ENCODE measurements around the gene ZCCHC17.

ZCCHC17 gene

GRCh38 chr1:31390071-31390470 is 93.2 kb downstream of the ZCCHC17 start:
- no peak for TF ChIP-seq CTCF (IDR thresholded peaks at IDR 0.05; ENCODE audit: unreplicated experiment in 3 of 3)
- Mint-ChIP-seq H3K27me3 (ENCODE audit: low read depth) (peaks cover 9% of the 10 kb centered on the region), H3K9me3 (no peaks in the 10 kb centered on the region), H3K27ac (no peak overlapping the region), H3K4me3 (no peak overlapping the region), H3K36me3 (ENCODE audit: low read depth) (no peaks in the 10 kb centered on the region), H3K4me1 (no peaks in the 10 kb centered on the region)

- Mint-ChIP-seq H3K27me3 (ENCODE audit: low read depth) (peaks cover 16% of the 10 kb centered on the region), H3K4me1 (no peaks in the 10 kb centered on the region), H3K4me3 (no peak overlapping the region), H3K27ac (no peak overlapping the region), H3K36me3 (ENCODE audit: low read depth) (no peaks in the 10 kb centered on the region), H3K9me3 (no peaks in the 10 kb centered on the region)
- no peak for TF ChIP-seq CTCF (IDR thresholded peaks at IDR 0.05; ENCODE audit: unreplicated experiment in 3 of 3)
Measured at GRCh38 chr1:31393463-31393862, 96.6 kb downstream of the ZCCHC17 start.

GRCh38 chr1:31394584-31395193 is 97.9 kb downstream of the ZCCHC17 start:
- no peaks in the 10 kb centered on the region for H3K4me1 Mint-ChIP-seq
- H3K4me3 Mint-ChIP-seq, result peak overlapping the region; percentile 56 to 68 (median 60)
- H3K36me3 Mint-ChIP-seq (ENCODE audit: low read depth), result no peaks in the 10 kb centered on the region
- peaks cover 20% of the 10 kb centered on the region for H3K27me3 Mint-ChIP-seq (ENCODE audit: low read depth)
- H3K9me3 Mint-ChIP-seq, result no peaks in the 10 kb centered on the region
- peak overlapping the region in 2 of 3 experiments; percentile 22 to 57 for H3K27ac Mint-ChIP-seq
- peak; percentile 86 to 95 (median 89) for TF ChIP-seq CTCF (IDR thresholded peaks at IDR 0.05; ENCODE audit: unreplicated experiment in 3 of 3)

GRCh38 chr1:31396633-31397351 is 100.0 kb downstream of the ZCCHC17 start:
- no peaks in the 10 kb centered on the region for H3K9me3 Mint-ChIP-seq
- peaks cover 20% of the 10 kb centered on the region for H3K27me3 Mint-ChIP-seq (ENCODE audit: low read depth)
- no peak overlapping the region for H3K4me3 Mint-ChIP-seq
- no peak overlapping the region for H3K27ac Mint-ChIP-seq
- H3K4me1 Mint-ChIP-seq, result no peaks in the 10 kb centered on the region
- no peaks in the 10 kb centered on the region for H3K36me3 Mint-ChIP-seq (ENCODE audit: low read depth)
- peak in 2 of 3 experiments; percentile 23 to 27 for TF ChIP-seq CTCF (IDR thresholded peaks at IDR 0.05; ENCODE audit: unreplicated experiment in 3 of 3)

- H3K27me3 Mint-ChIP-seq (ENCODE audit: low read depth), result peaks cover 21% of the 10 kb centered on the region
- no peaks in the 10 kb centered on the region for H3K9me3 Mint-ChIP-seq
- H3K36me3 Mint-ChIP-seq (ENCODE audit: low read depth), result no peaks in the 10 kb centered on the region
- no peak overlapping the region for H3K4me3 Mint-ChIP-seq
- no peaks in the 10 kb centered on the region for H3K4me1 Mint-ChIP-seq
- H3K27ac Mint-ChIP-seq, result no peak overlapping the region
- no peak for TF ChIP-seq CTCF (IDR thresholded peaks at IDR 0.05; ENCODE audit: unreplicated experiment in 3 of 3)
Measured at GRCh38 chr1:31397360-31398095, 100.7 kb downstream of the ZCCHC17 start.

Data from nephron (organoid).